GM19452 (cell line): Measurements from ENCODE around the gene PWP1.
A peak's percentile ranks its signal among the peaks of the same experiment; 100 is the strongest.

Experiments used
- ATAC-seq: cut with Tn5 transposase; IDR thresholded peaks from one replicate; pipeline ENCODE4 v1.9.1; 2021; ENCODE audit not compliant: unreplicated experiment

The PWP1 gene

GRCh38 chr12:107685360-107686248 is at the start of gene PWP1:
PWP1 (plus strand) TSS chr12:107685799; CDS start chr12:107685900, 101 bp downstream.
- peak; percentile 86 for ATAC-seq

- no peak for ATAC-seq
Observed at GRCh38 chr12:107641154-107641553, 44.4 kb upstream of the PWP1 start.

GRCh38 chr12:107642240-107642639 is 43.4 kb upstream of the PWP1 start:
- ATAC-seq, result no peak

GRCh38 chr12:107645630-107646333 is 39.8 kb upstream of the PWP1 start:
- ATAC-seq, result no peak

- no peak for ATAC-seq
Observed at GRCh38 chr12:107646436-107646835, 39.2 kb upstream of the PWP1 start.

- no peak for ATAC-seq
Observed at GRCh38 chr12:107649661-107650061, 35.9 kb upstream of the PWP1 start.

GRCh38 chr12:107650977-107651376 is 34.6 kb upstream of the PWP1 start:
- ATAC-seq, result no peak

GRCh38 chr12:107651571-107652449 is 33.8 kb upstream of the PWP1 start:
- ATAC-seq, result no peak

GRCh38 chr12:107653519-107653918 is 32.1 kb upstream of the PWP1 start:
- no peak for ATAC-seq

GRCh38 chr12:107654873-107655272 is 30.7 kb upstream of the PWP1 start:
- ATAC-seq, result no peak

- ATAC-seq, result no peak
Observed at GRCh38 chr12:107655281-107656065, 30.1 kb upstream of the PWP1 start.

GRCh38 chr12:107656302-107656701 is 29.3 kb upstream of the PWP1 start:
- ATAC-seq, result no peak

GRCh38 chr12:107657133-107657532 is 28.5 kb upstream of the PWP1 start:
- ATAC-seq, result no peak

GRCh38 chr12:107657621-107658020 is 28.0 kb upstream of the PWP1 start:
- ATAC-seq, result no peak

GRCh38 chr12:107660235-107660634 is 25.4 kb upstream of the PWP1 start:
- ATAC-seq, result no peak

- no peak for ATAC-seq
Observed at GRCh38 chr12:107660861-107661415, 24.7 kb upstream of the PWP1 start.

- ATAC-seq, result no peak
Observed at GRCh38 chr12:107661830-107662229, 23.8 kb upstream of the PWP1 start.

GRCh38 chr12:107662484-107662883 is 23.1 kb upstream of the PWP1 start:
- ATAC-seq, result no peak

- no peak for ATAC-seq
Observed at GRCh38 chr12:107663277-107663676, 22.3 kb upstream of the PWP1 start.

- ATAC-seq, result no peak
Observed at GRCh38 chr12:107666009-107666408, 19.6 kb upstream of the PWP1 start.
